RPMI7951 (cell line): Measurements from ENCODE around the gene BLOC1S6. TPM values are rescaled to one million over a fixed set of nuclear protein-coding genes. Genes with fewer than 3 reads are reported as not detected.
"Not testable (repeated sequence)": the region's sequence is repeated elsewhere in the genome, so short reads cannot be mapped to it uniquely, and the experiment has no call there.

Experiments used
- DNase-seq: peaks from one replicate; pipeline ENCODE4 v3.0.0-alpha.2; 2012; ENCODE audit warnings: low read depth
- total RNA-seq: library from RNA; depleted of rRNA; stranded (reverse); fragments of >200 nt; shearing (Covaris generic); gene quantifications from 2 replicates; pipeline ENCODE4 v1.2.3, GENCODE V29; 2014; rRNA removed

BLOC1S6 gene
- total RNA-seq, 1 experiment from 2014 or later, result 84.9 TPM

GRCh38 chr15:45641374-45641781 is 54.2 kb downstream of the BLOC1S6 start:
- peak; percentile 73 for DNase-seq

- peak; percentile 71 for DNase-seq
Observed at GRCh38 chr15:45641999-45642932, 55.1 kb downstream of the BLOC1S6 start.

GRCh38 chr15:45644437-45644836 is 57.3 kb downstream of the BLOC1S6 start:
- no peak for DNase-seq

- DNase-seq, result no peak
Observed at GRCh38 chr15:45645026-45645980, 58.1 kb downstream of the BLOC1S6 start.

GRCh38 chr15:45646220-45646619 is 59.0 kb downstream of the BLOC1S6 start:
- no peak for DNase-seq

GRCh38 chr15:45647828-45648227 is 60.6 kb downstream of the BLOC1S6 start:
- no peak for DNase-seq

GRCh38 chr15:45648521-45649200 is 61.5 kb downstream of the BLOC1S6 start:
- peak; percentile 75 for DNase-seq

GRCh38 chr15:45650007-45650406 is 62.8 kb downstream of the BLOC1S6 start:
- not testable (repeated sequence) for DNase-seq

- DNase-seq, result no peak
Observed at GRCh38 chr15:45650889-45651525, 63.8 kb downstream of the BLOC1S6 start.

GRCh38 chr15:45653702-45654424 is 66.7 kb downstream of the BLOC1S6 start:
- DNase-seq, result no peak

GRCh38 chr15:45654749-45655148 is 67.6 kb downstream of the BLOC1S6 start:
- no peak for DNase-seq

GRCh38 chr15:45657254-45657653 is 70.1 kb downstream of the BLOC1S6 start:
- DNase-seq, result no peak

GRCh38 chr15:45657764-45658545 is 70.8 kb downstream of the BLOC1S6 start:
- no peak for DNase-seq

Other genes starting within 250 kb of the BLOC1S6 start
- gene GATM, start 208.8 kb upstream of the BLOC1S6 start, total RNA-seq, result 0.68 and 1.4 TPM in 2 replicates
- 5.9 and 6.5 TPM in 2 replicates for gene SLC30A4, start 64.6 kb upstream of the BLOC1S6 start, total RNA-seq
- gene SQOR, start 47.6 kb downstream of the BLOC1S6 start, total RNA-seq, result 40.9 and 48.4 TPM in 2 replicates